Measurements from ENCODE around the gene FAM174C.

DNA sequence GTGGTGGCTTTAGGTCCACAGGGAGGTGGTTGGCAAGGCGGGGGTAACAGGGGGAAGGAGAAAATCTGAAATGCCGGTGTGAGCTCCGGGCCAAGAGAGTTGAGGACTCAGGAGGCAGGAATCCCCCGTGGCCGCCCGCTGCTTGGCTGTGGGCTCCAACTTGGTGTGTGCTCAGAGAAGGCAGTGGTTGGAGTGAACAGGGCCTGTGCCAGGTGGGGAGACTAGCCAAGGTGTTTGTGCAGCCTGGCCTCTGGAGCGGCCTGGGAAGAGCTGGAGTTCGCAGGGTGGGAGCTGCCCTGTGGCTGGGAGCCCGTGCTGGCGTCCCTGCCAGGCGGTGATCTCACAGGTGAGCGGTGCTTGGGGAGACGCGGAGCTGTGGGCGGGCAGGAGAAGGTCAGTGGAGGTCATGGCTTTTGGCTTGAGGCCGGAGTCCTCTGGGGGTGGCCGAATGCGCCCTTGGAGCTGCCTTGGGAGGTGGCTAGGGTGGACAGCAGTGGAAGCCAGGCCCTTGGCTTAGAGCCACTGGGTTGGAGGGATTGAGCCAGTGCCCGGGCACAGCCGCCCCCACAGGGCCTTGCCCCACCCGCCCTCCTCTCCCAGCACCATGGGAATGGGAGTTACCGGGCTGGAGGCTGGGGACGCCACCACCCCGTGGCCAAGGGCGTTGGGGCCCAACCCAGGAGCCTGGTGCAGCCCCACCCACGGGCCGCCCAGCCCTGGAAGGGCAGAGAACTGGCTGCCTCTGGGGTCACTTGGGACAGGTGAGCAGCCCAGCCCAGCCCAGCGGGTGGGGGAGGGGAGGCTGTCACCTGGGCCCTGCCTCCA, 13.3 kb upstream of the FAM174C start:
- TF ChIP-seq, protein P1, sequence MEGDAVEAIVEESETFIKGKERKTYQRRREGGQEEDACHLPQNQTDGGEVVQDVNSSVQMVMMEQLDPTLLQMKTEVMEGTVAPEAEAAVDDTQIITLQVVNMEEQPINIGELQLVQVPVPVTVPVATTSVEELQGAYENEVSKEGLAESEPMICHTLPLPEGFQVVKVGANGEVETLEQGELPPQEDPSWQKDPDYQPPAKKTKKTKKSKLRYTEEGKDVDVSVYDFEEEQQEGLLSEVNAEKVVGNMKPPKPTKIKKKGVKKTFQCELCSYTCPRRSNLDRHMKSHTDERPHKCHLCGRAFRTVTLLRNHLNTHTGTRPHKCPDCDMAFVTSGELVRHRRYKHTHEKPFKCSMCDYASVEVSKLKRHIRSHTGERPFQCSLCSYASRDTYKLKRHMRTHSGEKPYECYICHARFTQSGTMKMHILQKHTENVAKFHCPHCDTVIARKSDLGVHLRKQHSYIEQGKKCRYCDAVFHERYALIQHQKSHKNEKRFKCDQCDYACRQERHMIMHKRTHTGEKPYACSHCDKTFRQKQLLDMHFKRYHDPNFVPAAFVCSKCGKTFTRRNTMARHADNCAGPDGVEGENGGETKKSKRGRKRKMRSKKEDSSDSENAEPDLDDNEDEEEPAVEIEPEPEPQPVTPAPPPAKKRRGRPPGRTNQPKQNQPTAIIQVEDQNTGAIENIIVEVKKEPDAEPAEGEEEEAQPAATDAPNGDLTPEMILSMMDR (IDR thresholded peaks at IDR 0.05): no peak
- TF ChIP-seq POLR2A (IDR thresholded peaks at IDR 0.05): no peak
- TF ChIP-seq POLR2AphosphoS5 (IDR thresholded peaks at IDR 0.05; ENCODE audit: insufficient read depth in 1 of 2, low read depth in 1 of 2): no peak

Data from vagina (tissue), 2 donors.